T47D (cell line): ENCODE results near the gene CYP24A1.

ENCODE experiments used
- DNase-seq, 2 experiments: peaks; one replicate each; pipeline versions ENCODE4 v3.0.0 to v3.0.0-alpha.2; 2011 to 2012; ENCODE audit warnings: low read depth in 1 of 2, low spot score in 1 of 2
- JUND ChIP-seq: IDR thresholded peaks from 2 replicates; pipeline ENCODE4 v1.6.1; 2012; ENCODE audit warnings: low read depth
- in situ Hi-C: cut with HindIII; loops from 2 replicates; pipeline ENCODE4 v1.10.0; 2016; ENCODE audit warnings: low sequenced_read_pairs, low pct_unique_long_range_greater_than_20kb

The CYP24A1 gene

GRCh38 chr20:54173653-54174456, at the start of gene CYP24A1:
Gene CYP24A1, minus strand, starts transcription at chr20:54173986. Its CDS starts 407 bp downstream, at chr20:54173579.
- in situ Hi-C loops: no loop called here
- peak in 1 of 2 experiments; percentile 51 for DNase-seq

GRCh38 chr20:54223285-54223684, 49.5 kb upstream of the CYP24A1 start:
- no peak for TF ChIP-seq JUND
- in situ Hi-C loops: no loop called here
- DNase-seq: no peak

More at GRCh38 chr20:54173653-54174456, at the start of gene CYP24A1:
- TF ChIP-seq JUND: no peak

- in situ Hi-C loops: no loop called here
- DNase-seq: no peak
- no peak for TF ChIP-seq JUND
Observed at GRCh38 chr20:54221996-54222890, 48.5 kb upstream of the CYP24A1 start.

GRCh38 chr20:54221353-54221752, 47.6 kb upstream of the CYP24A1 start:
- no peak for DNase-seq
- TF ChIP-seq JUND: no peak
- in situ Hi-C loops: no loop called here

GRCh38 chr20:54220722-54221121, 46.9 kb upstream of the CYP24A1 start:
- no peak for DNase-seq
- TF ChIP-seq JUND: no peak
- in situ Hi-C loops: no loop called here

GRCh38 chr20:54219751-54220426, 46.1 kb upstream of the CYP24A1 start:
- DNase-seq: peak; percentile 39 to 75
- TF ChIP-seq JUND: no peak
- in situ Hi-C loops: no loop called here

GRCh38 chr20:54218470-54218869, 44.7 kb upstream of the CYP24A1 start:
- DNase-seq: no peak
- TF ChIP-seq JUND: no peak
- in situ Hi-C loops: no loop called here

GRCh38 chr20:54217762-54218161, 44.0 kb upstream of the CYP24A1 start:
- in situ Hi-C loops: no loop called here
- no peak for TF ChIP-seq JUND
- DNase-seq: no peak

- DNase-seq: no peak
- TF ChIP-seq JUND: no peak
- in situ Hi-C loops: no loop called here
Observed at GRCh38 chr20:54215157-54215789, 41.5 kb upstream of the CYP24A1 start.

- DNase-seq: no peak
- TF ChIP-seq JUND: no peak
- in situ Hi-C loops: no loop called here
Observed at GRCh38 chr20:54214566-54214965, 40.8 kb upstream of the CYP24A1 start.

- no peak for DNase-seq
- in situ Hi-C loops: no loop called here
- no peak for TF ChIP-seq JUND
Observed at GRCh38 chr20:54212871-54213270, 39.1 kb upstream of the CYP24A1 start.

GRCh38 chr20:54212226-54212625, 38.4 kb upstream of the CYP24A1 start:
- in situ Hi-C loops: no loop called here
- DNase-seq: no peak
- TF ChIP-seq JUND: no peak
